Gastrocnemius medialis (tissue), 4 donors: ENCODE results near the gene POLA1. TPM values are rescaled to one million over a fixed set of nuclear protein-coding genes. Genes with fewer than 3 reads are reported as not detected.

Source experiments
- ATAC-seq, 2 donors: fragments of 150-250 bp; one replicate each; pipeline ENCODE4 v1.9.1; 2016
- DNase-seq, 2 donors: peaks; one replicate each; pipeline ENCODE4 v3.0.0-alpha.2; 2019
- H3K27ac ChIP-seq, 4 donors: fragments of 200-600 bp; sonication (generic); 1 replicate in 1 of 4; 2 replicates in 3 of 4; pipeline ENCODE4 v1.5.1; 2016 to 2018; ENCODE audit warnings: mild to moderate bottlenecking in 2 of 4, moderate library complexity in 1 of 4
- H3K27me3 ChIP-seq, 3 donors: fragments of 200-600 bp; sonication (generic) in 2 of 3; 1 replicate in 1 of 3; 2 replicates in 2 of 3; pipeline versions ENCODE4 v1.5.1 to v1.6.0; 2016 to 2019; ENCODE audit warnings: mild to moderate bottlenecking in 1 of 3, moderate library complexity in 1 of 3
- H3K36me3 ChIP-seq, 2 donors: fragments of 200-600 bp; sonication (generic) in 1 of 2; one replicate each; pipeline ENCODE4 v1.5.1; 2017 to 2018
- H3K4me1 ChIP-seq, 2 donors: fragments of 200-600 bp; sonication (generic) in 1 of 2; one replicate each; pipeline ENCODE4 v1.5.1; 2016 to 2017; ENCODE audit warnings: mild to moderate bottlenecking in 2 of 2
- H3K4me3 ChIP-seq, 4 donors: fragments of 200-600 bp; sonication (generic) in 3 of 4; 1 replicate in 1 of 4; 2 replicates in 3 of 4; pipeline ENCODE4 v1.5.1; 2016 to 2019; ENCODE audit warnings: mild to moderate bottlenecking in 2 of 4
- H3K9me3 ChIP-seq, 3 donors: fragments of 200-600 bp; sonication (generic) in 2 of 3; 1 replicate in 1 of 3; 2 replicates in 2 of 3; pipeline ENCODE4 v1.5.1; 2016 to 2019
- CTCF ChIP-seq, 5 experiments: fragments of 450-650 bp in 3 of 5; fragments of 200-600 bp in 2 of 5; sonication (generic) in 2 of 5; IDR thresholded peaks in 4 of 5; conservative IDR thresholded peaks in 1 of 5; 1 replicate in 4 of 5; 2 replicates in 1 of 5; pipeline ENCODE4 v1.5.1; 2016 to 2019; ENCODE audit warnings: antibody characterized with exemption in 5 of 5, mild to moderate bottlenecking in 3 of 5, moderate library complexity in 3 of 5
- POLR2A ChIP-seq, 2 donors: fragments of 450-650 bp; IDR thresholded peaks; one replicate each; pipeline ENCODE4 v1.6.1; 2017; ENCODE audit warnings: antibody characterized with exemption in 2 of 2, mild to moderate bottlenecking in 2 of 2, moderate library complexity in 2 of 2
- in situ Hi-C, 4 donors: fragments of 200-750 bp; cut with MboI; loops; one replicate each; pipeline versions ENCODE4 v1.15.0 to v1.8.0; 2017; ENCODE audit warnings: low sequenced_read_pairs in 4 of 4
- intact Hi-C: fragments of 100-400 bp; cut with DNase I; formaldehyde crosslinking; loops from one replicate; pipeline ENCODE4 v1.15.1; 2023; ENCODE audit warnings: low total_unique reads
- total RNA-seq, 4 donors: library from RNA; depleted of rRNA; stranded (reverse); fragments of >200 nt; gene quantifications; one replicate each; pipeline versions ENCODE4 v1.1.0 to v1.2.3, GENCODE V29; 2016

The POLA1 gene
- total RNA-seq, 4 donors from 2014 or later, result 5.2 to 9.6 (median 6.9) TPM

- DNase-seq, result no peak
- no peak for ATAC-seq
- peaks cover 0 to 8% of the 10 kb centered on the region in 2 donors for H3K4me1 ChIP-seq
- intact Hi-C loops (no loop called here), in situ Hi-C loops (loop anchor here in 2 of 4 donors (25.0 kb wide), 1 partner anchor 172 kb away; no protein-coding TSS in a partner anchor)
- H3K27me3 ChIP-seq, result peaks cover 0 to 25% (median 10%) of the 10 kb centered on the region in 3 donors
- TF ChIP-seq POLR2A (IDR thresholded peaks at IDR 0.05) (no peak), CTCF (IDR thresholded peaks at IDR 0.05 in 4 of 5, conservative IDR thresholded peaks at IDR 0.05 in 1 of 5) (no peak)
- no peak overlapping the region for H3K4me3 ChIP-seq
- H3K36me3 ChIP-seq, result no peaks in the 10 kb centered on the region
- H3K27ac ChIP-seq, result peak overlapping the region in 2 of 4 donors; percentile 87 to 93
- H3K9me3 ChIP-seq, result no peaks in the 10 kb centered on the region
These were observed 315.7 kb downstream of the POLA1 start for GRCh38 chrX:25009407-25009806.

- ATAC-seq, result no peak
These were observed 317.3 kb downstream of the POLA1 start for GRCh38 chrX:25010784-25011588.

GRCh38 chrX:25011589-25012432 is 318.1 kb downstream of the POLA1 start:
- in situ Hi-C loops (loop anchor here in 2 of 4 donors (10.0 to 25.0 kb wide), 2 partner anchors 175 to 257 kb away; no protein-coding TSS in a partner anchor), intact Hi-C loops (no loop called here)
- Histone ChIP-seq H3K4me3 (peak overlapping the region; percentile 50 to 64 (median 56)), H3K27me3 (peaks cover 1 to 23% (median 19%) of the 10 kb centered on the region in 3 donors), H3K36me3 (no peaks in the 10 kb centered on the region), H3K27ac (peak overlapping the region; percentile 87 to 95 (median 92)), H3K9me3 (no peaks in the 10 kb centered on the region), H3K4me1 (peaks cover 0 to 11% of the 10 kb centered on the region in 2 donors)
- DNase-seq (no peak), ATAC-seq (peak in 1 of 2 donors; percentile 9)
- peak; percentile 25 to 35 for TF ChIP-seq POLR2A (IDR thresholded peaks at IDR 0.05)
- no peak for TF ChIP-seq CTCF (IDR thresholded peaks at IDR 0.05 in 4 of 5, conservative IDR thresholded peaks at IDR 0.05 in 1 of 5)

More at GRCh38 chrX:25010784-25011588, 317.3 kb downstream of the POLA1 start:
- peak overlapping the region; percentile 50 to 64 (median 56) for H3K4me3 ChIP-seq
- no peaks in the 10 kb centered on the region for H3K36me3 ChIP-seq
- no peaks in the 10 kb centered on the region for H3K9me3 ChIP-seq
- H3K4me1 ChIP-seq, result peaks cover 0 to 11% of the 10 kb centered on the region in 2 donors
- peaks cover 0 to 23% (median 16%) of the 10 kb centered on the region in 3 donors for H3K27me3 ChIP-seq
- intact Hi-C loops (no loop called here), in situ Hi-C loops (loop anchor here in 2 of 4 donors (10.0 to 25.0 kb wide), 2 partner anchors 174 to 256 kb away; no protein-coding TSS in a partner anchor)
- H3K27ac ChIP-seq, result peak overlapping the region; percentile 87 to 95 (median 92)
- TF ChIP-seq CTCF (IDR thresholded peaks at IDR 0.05 in 4 of 5, conservative IDR thresholded peaks at IDR 0.05 in 1 of 5) (no peak), POLR2A (IDR thresholded peaks at IDR 0.05) (no peak)
- DNase-seq, result peak in 1 of 2 donors; percentile 41

GRCh38 chrX:25012433-25012735 is 318.7 kb downstream of the POLA1 start:
- DNase-seq, result peak; percentile 55 to 85
- in situ Hi-C loops (loop anchor here in 2 of 4 donors (10.0 to 25.0 kb wide), 2 partner anchors 175 to 258 kb away; no protein-coding TSS in a partner anchor), intact Hi-C loops (no loop called here)
- Histone ChIP-seq H3K27me3 (peaks cover 6 to 25% (median 24%) of the 10 kb centered on the region in 3 donors), H3K9me3 (no peaks in the 10 kb centered on the region), H3K4me1 (peaks cover 0 to 11% of the 10 kb centered on the region in 2 donors), H3K27ac (peak overlapping the region; percentile 87 to 95 (median 92)), H3K4me3 (peak overlapping the region; percentile 50 to 64 (median 56)), H3K36me3 (no peaks in the 10 kb centered on the region)
- ATAC-seq, result peak; percentile 65 to 66
- no peak for TF ChIP-seq POLR2A (IDR thresholded peaks at IDR 0.05)
- TF ChIP-seq CTCF (IDR thresholded peaks at IDR 0.05 in 4 of 5, conservative IDR thresholded peaks at IDR 0.05 in 1 of 5), result no peak
